Measurements from ENCODE around the gene CLP1. TPM values are rescaled to one million over a fixed set of nuclear protein-coding genes. Genes with fewer than 3 reads are reported as not detected.
A peak's percentile ranks its signal among the peaks of the same experiment; 100 is the strongest.

Gene CLP1
- total RNA-seq, 1 donor from 2014 or later = 20.7 TPM

GRCh38 chr11:57647372-57647771 is 10.2 kb upstream of the CLP1 start:
- Histone ChIP-seq H3K4me3 (ENCODE audit: low read depth, low read length) (no peak overlapping the region), H3K27me3 (ENCODE audit: control insufficient read depth, insufficient read depth, low read length) (peaks cover 39% of the 10 kb centered on the region), H3K36me3 (ENCODE audit: control insufficient read depth, insufficient read depth, low read length) (no peaks in the 10 kb centered on the region)
- no peak for DNase-seq (ENCODE audit: low read depth)
- TF ChIP-seq CTCF (IDR thresholded peaks at IDR 0.05; ENCODE audit: insufficient read depth, low read length, poor library complexity, severe bottlenecking) = no peak

GRCh38 chr11:57647960-57648800 is 9.4 kb upstream of the CLP1 start:
- DNase-seq (ENCODE audit: low read depth) = no peak
- H3K4me3 ChIP-seq (ENCODE audit: low read depth, low read length) = no peak overlapping the region
- H3K36me3 ChIP-seq (ENCODE audit: control insufficient read depth, insufficient read depth, low read length) = no peaks in the 10 kb centered on the region
- TF ChIP-seq CTCF (IDR thresholded peaks at IDR 0.05; ENCODE audit: insufficient read depth, low read length, poor library complexity, severe bottlenecking) = no peak
- H3K27me3 ChIP-seq (ENCODE audit: control insufficient read depth, insufficient read depth, low read length) = peaks cover 39% of the 10 kb centered on the region

GRCh38 chr11:57648801-57649735 is 8.5 kb upstream of the CLP1 start:
- peaks cover 39% of the 10 kb centered on the region for H3K27me3 ChIP-seq (ENCODE audit: control insufficient read depth, insufficient read depth, low read length)
- no peaks in the 10 kb centered on the region for H3K36me3 ChIP-seq (ENCODE audit: control insufficient read depth, insufficient read depth, low read length)
- H3K4me3 ChIP-seq (ENCODE audit: low read depth, low read length) = peak overlapping the region; percentile 29
- TF ChIP-seq CTCF (IDR thresholded peaks at IDR 0.05; ENCODE audit: insufficient read depth, low read length, poor library complexity, severe bottlenecking) = no peak
- DNase-seq (ENCODE audit: low read depth) = no peak

GRCh38 chr11:57649826-57650738 is 7.5 kb upstream of the CLP1 start, which contains the start of gene YPEL4:
Gene YPEL4, minus strand, starts transcription at chr11:57649912. Its CDS starts 2,805 bp downstream, at chr11:57647107.
- no peak for DNase-seq (ENCODE audit: low read depth)
- no peaks in the 10 kb centered on the region for H3K36me3 ChIP-seq (ENCODE audit: control insufficient read depth, insufficient read depth, low read length)
- H3K4me3 ChIP-seq (ENCODE audit: low read depth, low read length) = peak within 1 kb of the TSS; percentile 29
- H3K27me3 ChIP-seq (ENCODE audit: control insufficient read depth, insufficient read depth, low read length) = peaks cover 39% of the 10 kb centered on the region
- TF ChIP-seq CTCF (IDR thresholded peaks at IDR 0.05; ENCODE audit: insufficient read depth, low read length, poor library complexity, severe bottlenecking) = no peak

- DNase-seq (ENCODE audit: low read depth) = no peak
- Histone ChIP-seq H3K4me3 (ENCODE audit: low read depth, low read length) (no peak overlapping the region), H3K27me3 (ENCODE audit: control insufficient read depth, insufficient read depth, low read length) (peaks cover 36% of the 10 kb centered on the region), H3K36me3 (ENCODE audit: control insufficient read depth, insufficient read depth, low read length) (no peaks in the 10 kb centered on the region)
- TF ChIP-seq CTCF (IDR thresholded peaks at IDR 0.05; ENCODE audit: insufficient read depth, low read length, poor library complexity, severe bottlenecking) = no peak
These were observed 6.8 kb upstream of the CLP1 start for GRCh38 chr11:57650739-57651090.
